Colonic mucosa (tissue), 4 donors: ENCODE results near the gene ANK2. TPM values are rescaled to one million over a fixed set of nuclear protein-coding genes. Genes with fewer than 3 reads are reported as not detected.

Source experiments
- DNase-seq: peaks from one replicate; pipeline ENCODE4 v3.0.0-alpha.2; 2020
- H3K27ac ChIP-seq: fragments of 200-600 bp; one replicate; pipeline ENCODE4 v1.8.0; 2021
- H3K27me3 ChIP-seq: fragments of 200-600 bp; one replicate; pipeline ENCODE4 v1.8.0; 2021
- H3K36me3 ChIP-seq: fragments of 200-600 bp; one replicate; pipeline ENCODE4 v1.8.0; 2021
- H3K4me1 ChIP-seq: fragments of 200-600 bp; one replicate; pipeline ENCODE4 v1.8.0; 2021; ENCODE audit warnings: mild to moderate bottlenecking
- H3K4me3 ChIP-seq: fragments of 200-600 bp; one replicate; pipeline ENCODE4 v1.8.0; 2021
- H3K9ac ChIP-seq, 2 donors: one replicate each; pipeline ENCODE4 v1.7.0; 2013; ENCODE audit warnings: control low read depth in 2 of 2, low read depth in 2 of 2, low read length in 2 of 2
- H3K9me3 ChIP-seq: fragments of 200-600 bp; one replicate; pipeline ENCODE4 v1.8.0; 2021
- intact Hi-C: fragments of 100-400 bp; cut with DNase I; formaldehyde crosslinking; loops from one replicate; pipeline ENCODE4 v1.14.1; 2022
- total RNA-seq, 2 donors: library from RNA; stranded (reverse); fragmentation: NEBNext Ultra II Directional in 1 of 2; extraction: Animal tissue kit (Norgen Biotek cat#: 25700) in 1 of 2; gene quantifications; one replicate each; pipeline ENCODE4 v1.2.1, GENCODE V29; 2021
- TF ChIP-seq, protein P1 (sequence below): fragments of 200-600 bp; IDR thresholded peaks from one replicate; pipeline ENCODE4 v1.8.0; 2022; ENCODE audit warnings: antibody characterized with exemption, mild to moderate bottlenecking
- donor health status: healthy.
- donor health status: DM: no; HTN: no; CAD: no.
- donor health status: DM: no; HTN: no; CAD: no.

Gene ANK2
- total RNA-seq, 2 donors from 2014 or later, result 4.6 to 20.7 TPM

DNA sequence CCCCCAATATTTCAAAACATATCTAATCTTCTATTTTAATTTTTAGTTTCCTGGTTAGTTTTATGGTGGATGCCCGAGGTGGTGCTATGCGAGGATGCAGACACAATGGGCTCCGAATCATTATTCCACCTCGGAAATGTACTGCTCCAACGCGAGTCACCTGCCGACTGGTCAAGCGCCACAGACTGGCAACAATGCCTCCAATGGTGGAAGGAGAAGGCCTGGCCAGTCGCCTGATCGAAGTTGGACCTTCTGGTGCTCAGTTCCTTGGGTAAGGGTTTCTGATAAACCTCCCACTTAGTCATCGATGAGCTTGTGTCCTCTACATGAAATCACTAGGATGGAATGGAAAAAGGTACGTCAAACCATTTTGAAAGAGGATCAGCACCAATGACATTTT lies 280.7 kb downstream of the ANK2 start:
- no peaks in the 10 kb centered on the region for H3K36me3 ChIP-seq
- no peaks in the 10 kb centered on the region for H3K9me3 ChIP-seq
- no peak overlapping the region for H3K27ac ChIP-seq
- intact Hi-C loops, result no loop called here
- no peaks in the 10 kb centered on the region for H3K27me3 ChIP-seq
- TF ChIP-seq, protein P1, sequence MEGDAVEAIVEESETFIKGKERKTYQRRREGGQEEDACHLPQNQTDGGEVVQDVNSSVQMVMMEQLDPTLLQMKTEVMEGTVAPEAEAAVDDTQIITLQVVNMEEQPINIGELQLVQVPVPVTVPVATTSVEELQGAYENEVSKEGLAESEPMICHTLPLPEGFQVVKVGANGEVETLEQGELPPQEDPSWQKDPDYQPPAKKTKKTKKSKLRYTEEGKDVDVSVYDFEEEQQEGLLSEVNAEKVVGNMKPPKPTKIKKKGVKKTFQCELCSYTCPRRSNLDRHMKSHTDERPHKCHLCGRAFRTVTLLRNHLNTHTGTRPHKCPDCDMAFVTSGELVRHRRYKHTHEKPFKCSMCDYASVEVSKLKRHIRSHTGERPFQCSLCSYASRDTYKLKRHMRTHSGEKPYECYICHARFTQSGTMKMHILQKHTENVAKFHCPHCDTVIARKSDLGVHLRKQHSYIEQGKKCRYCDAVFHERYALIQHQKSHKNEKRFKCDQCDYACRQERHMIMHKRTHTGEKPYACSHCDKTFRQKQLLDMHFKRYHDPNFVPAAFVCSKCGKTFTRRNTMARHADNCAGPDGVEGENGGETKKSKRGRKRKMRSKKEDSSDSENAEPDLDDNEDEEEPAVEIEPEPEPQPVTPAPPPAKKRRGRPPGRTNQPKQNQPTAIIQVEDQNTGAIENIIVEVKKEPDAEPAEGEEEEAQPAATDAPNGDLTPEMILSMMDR, result no peak
- no peaks in the 10 kb centered on the region for H3K4me1 ChIP-seq
- DNase-seq, result no peak
- no peak overlapping the region for H3K4me3 ChIP-seq
- no peak overlapping the region for H3K9ac ChIP-seq

DNA sequence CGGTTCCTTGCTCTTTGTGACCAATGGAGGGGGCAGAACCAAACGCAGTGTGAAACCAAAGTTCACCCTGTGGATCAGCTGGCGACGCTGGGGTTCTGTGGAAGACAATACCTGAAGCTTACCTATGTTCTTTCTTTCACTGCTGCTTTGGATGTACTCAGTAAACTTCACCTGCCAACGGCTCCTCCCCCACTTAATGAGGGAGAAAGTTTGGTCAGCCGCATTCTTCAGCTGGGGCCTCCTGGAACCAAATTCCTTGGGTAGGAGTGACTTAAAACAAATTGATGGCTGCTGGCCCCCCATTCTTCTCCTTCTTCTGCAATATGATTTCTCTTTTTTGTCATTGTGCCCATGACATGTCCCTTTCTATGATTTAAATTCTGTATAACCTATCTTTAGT lies 282.4 kb downstream of the ANK2 start:
- Histone ChIP-seq H3K36me3 (no peaks in the 10 kb centered on the region), H3K27ac (no peak overlapping the region), H3K4me3 (no peak overlapping the region), H3K9me3 (no peaks in the 10 kb centered on the region), H3K4me1 (no peaks in the 10 kb centered on the region), H3K9ac (no peak overlapping the region), H3K27me3 (no peaks in the 10 kb centered on the region)
- TF ChIP-seq, protein P1, result no peak
- no peak for DNase-seq
- intact Hi-C loops, result no loop called here

DNA sequence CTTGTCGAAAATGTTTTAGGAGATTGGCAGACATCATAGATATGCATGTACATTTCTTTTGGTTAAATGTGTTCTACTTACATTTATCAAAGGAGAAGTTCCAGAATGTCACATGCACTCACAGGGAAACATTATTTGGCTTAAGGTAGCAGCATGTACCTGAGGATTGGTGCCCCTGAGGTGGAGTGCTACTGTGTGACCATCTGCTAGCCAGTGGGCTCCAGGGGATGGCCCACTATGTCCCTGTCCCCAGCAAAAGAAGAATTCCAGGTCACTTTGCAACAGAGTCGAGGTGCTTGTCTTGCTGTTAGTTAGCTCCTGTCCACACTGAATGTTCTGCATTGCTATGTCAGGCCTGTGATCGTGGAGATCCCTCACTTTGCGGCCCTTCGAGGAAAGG lies 283.2 kb downstream of the ANK2 start:
- Histone ChIP-seq H3K4me3 (no peak overlapping the region), H3K27me3 (no peaks in the 10 kb centered on the region), H3K4me1 (no peaks in the 10 kb centered on the region), H3K9ac (no peak overlapping the region), H3K9me3 (no peaks in the 10 kb centered on the region), H3K27ac (no peak overlapping the region), H3K36me3 (no peaks in the 10 kb centered on the region)
- DNase-seq, result no peak
- intact Hi-C loops, result no loop called here
- TF ChIP-seq, protein P1, result no peak

DNA sequence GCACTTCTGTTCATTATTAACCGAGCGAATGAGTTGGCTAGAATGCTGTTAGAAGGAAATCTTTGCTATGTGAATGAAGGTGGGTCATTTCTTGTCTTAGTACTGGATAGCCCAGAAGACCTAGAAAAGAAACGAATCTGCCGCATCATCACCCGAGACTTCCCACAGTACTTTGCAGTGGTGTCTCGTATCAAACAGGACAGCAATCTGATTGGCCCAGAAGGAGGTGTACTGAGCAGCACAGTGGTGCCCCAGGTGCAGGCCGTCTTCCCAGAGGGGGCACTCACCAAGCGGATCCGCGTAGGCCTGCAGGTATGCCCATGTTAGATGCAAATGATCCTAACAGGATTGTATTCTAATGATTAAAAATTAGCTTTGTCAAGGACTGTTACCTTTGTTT lies 286.3 kb downstream of the ANK2 start:
- no peaks in the 10 kb centered on the region for H3K27me3 ChIP-seq
- H3K27ac ChIP-seq, result no peak overlapping the region
- TF ChIP-seq, protein P1, result no peak
- H3K4me3 ChIP-seq, result no peak overlapping the region
- no peak for DNase-seq
- H3K9ac ChIP-seq, result no peak overlapping the region
- H3K9me3 ChIP-seq, result no peaks in the 10 kb centered on the region
- H3K36me3 ChIP-seq, result no peaks in the 10 kb centered on the region
- intact Hi-C loops, result no loop called here
- H3K4me1 ChIP-seq, result no peaks in the 10 kb centered on the region

DNA sequence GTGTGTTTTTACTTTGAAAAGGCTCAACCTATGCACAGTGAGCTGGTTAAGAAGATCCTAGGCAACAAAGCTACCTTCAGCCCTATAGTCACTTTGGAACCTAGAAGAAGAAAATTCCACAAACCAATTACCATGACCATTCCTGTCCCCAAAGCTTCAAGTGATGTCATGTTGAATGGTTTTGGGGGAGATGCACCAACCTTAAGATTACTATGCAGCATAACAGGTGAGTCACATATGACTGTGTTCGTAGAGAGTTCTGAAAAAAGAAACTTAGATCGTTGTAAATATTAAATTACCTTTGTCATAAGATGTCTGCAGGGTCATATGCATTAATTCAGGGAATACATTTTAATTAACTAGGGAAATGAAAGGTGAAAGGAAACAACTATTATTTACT lies 287.1 kb downstream of the ANK2 start:
- TF ChIP-seq, protein P1, result no peak

DNA sequence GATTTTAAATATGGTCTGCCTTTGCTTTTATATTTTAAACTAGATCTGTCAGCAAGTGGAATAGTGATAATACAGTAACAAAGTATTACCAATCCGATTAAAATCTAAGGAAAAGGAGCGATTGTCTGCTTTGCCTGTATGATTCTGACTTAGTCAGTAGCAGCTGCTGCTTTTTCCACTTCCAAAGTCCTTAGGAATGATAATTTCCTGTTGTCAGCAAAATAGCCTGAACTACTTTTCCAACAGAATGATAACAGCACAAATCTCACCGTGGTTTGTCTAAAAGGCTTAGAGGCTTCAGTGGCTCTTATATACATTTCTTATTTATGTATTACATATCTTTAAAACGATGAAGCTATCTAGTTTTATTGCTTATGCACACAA lies 290.0 kb downstream of the ANK2 start:
- intact Hi-C loops, result no loop called here
- TF ChIP-seq, protein P1, result no peak
- no peaks in the 10 kb centered on the region for H3K9me3 ChIP-seq
- no peak overlapping the region for H3K4me3 ChIP-seq
- H3K27ac ChIP-seq, result no peak overlapping the region
- H3K4me1 ChIP-seq, result no peaks in the 10 kb centered on the region
- no peaks in the 10 kb centered on the region for H3K27me3 ChIP-seq
- no peak overlapping the region for H3K9ac ChIP-seq
- no peak for DNase-seq
- H3K36me3 ChIP-seq, result no peaks in the 10 kb centered on the region

More for the DNA sequence above, 287.1 kb downstream of the ANK2 start:
- Histone ChIP-seq H3K27me3 (no peaks in the 10 kb centered on the region), H3K9me3 (no peaks in the 10 kb centered on the region), H3K4me1 (no peaks in the 10 kb centered on the region), H3K36me3 (no peaks in the 10 kb centered on the region), H3K9ac (no peak overlapping the region), H3K4me3 (no peak overlapping the region), H3K27ac (no peak overlapping the region)
- intact Hi-C loops, result no loop called here
- DNase-seq, result no peak
